ENCODE results near the gene FAM184A. TPM values are rescaled to one million over a fixed set of nuclear protein-coding genes. Genes with fewer than 3 reads are reported as not detected.
"Not testable (repeated sequence)": the region's sequence is repeated elsewhere in the genome, so short reads cannot be mapped to it uniquely, and the experiment has no call there.

Gene FAM184A
- total RNA-seq, 4 donors from 2014 or later: 0.20 to 13.1 (median 2.9) TPM

GRCh38 chr6:119006974-119007373 is 71.5 kb downstream of the FAM184A start:
- WGBS, 2 donors (ENCODE audit: low coverage in 1 of 2): 78 to 93% methylated on average over 2 of the region's 2 CpGs
- intact Hi-C loops (cut with DNase I; ENCODE audit: low total_unique reads): no loop called here
- in situ Hi-C loops (cut with MboI; ENCODE audit: low pct_ligation_motif_present in 1 of 4, low pct_unique_long_range_greater_than_20kb in 1 of 4, low sequenced_read_pairs in 3 of 4): no loop called here
- Histone ChIP-seq H3K9me3 (no peaks in the 10 kb centered on the region), H3K4me3 (no peak overlapping the region), H3K36me3 (no peaks in the 10 kb centered on the region), H3K27me3 (no peaks in the 10 kb centered on the region), H3K27ac (no peak overlapping the region), H3K4me1 (no peaks in the 10 kb centered on the region)
- DNase-seq: no peak
- TF ChIP-seq EP300 (IDR thresholded peaks at IDR 0.05; ENCODE audit: low read depth): no peak
- no peak for TF ChIP-seq CTCF (IDR thresholded peaks at IDR 0.05)
- no peak for TF ChIP-seq POLR2A (IDR thresholded peaks at IDR 0.05)
- no peak for TF ChIP-seq POLR2AphosphoS5 (IDR thresholded peaks at IDR 0.05)

GRCh38 chr6:119002069-119002468 is 76.4 kb downstream of the FAM184A start:
- no peaks in the 10 kb centered on the region for H3K27me3 ChIP-seq
- no peak overlapping the region for H3K4me3 ChIP-seq
- no peak for DNase-seq
- H3K36me3 ChIP-seq: no peaks in the 10 kb centered on the region
- no peaks in the 10 kb centered on the region for H3K9me3 ChIP-seq
- intact Hi-C loops (cut with DNase I; ENCODE audit: low total_unique reads) (no loop called here), in situ Hi-C loops (cut with MboI; ENCODE audit: low pct_ligation_motif_present in 1 of 4, low pct_unique_long_range_greater_than_20kb in 1 of 4, low sequenced_read_pairs in 3 of 4) (no loop called here)
- no peak for TF ChIP-seq CTCF (IDR thresholded peaks at IDR 0.05)
- no peak for TF ChIP-seq EP300 (IDR thresholded peaks at IDR 0.05; ENCODE audit: low read depth)
- no peak for TF ChIP-seq POLR2A (IDR thresholded peaks at IDR 0.05)
- no peak for TF ChIP-seq POLR2AphosphoS5 (IDR thresholded peaks at IDR 0.05)
- 79% methylated on average over 1 of the region's 1 CpG for WGBS, 2 donors (ENCODE audit: low coverage in 1 of 2)
- H3K4me1 ChIP-seq: no peaks in the 10 kb centered on the region
- no peak overlapping the region for H3K27ac ChIP-seq

GRCh38 chr6:118999494-119000040 is 78.9 kb downstream of the FAM184A start:
- in situ Hi-C loops (cut with MboI; ENCODE audit: low pct_ligation_motif_present in 1 of 4, low pct_unique_long_range_greater_than_20kb in 1 of 4, low sequenced_read_pairs in 3 of 4) (no loop called here), intact Hi-C loops (cut with DNase I; ENCODE audit: low total_unique reads) (loop anchor here (10.0 kb wide), 1 partner anchor 975 kb away; no protein-coding TSS in a partner anchor)
- no peak for DNase-seq
- Histone ChIP-seq H3K27ac (no peak overlapping the region), H3K27me3 (no peaks in the 10 kb centered on the region), H3K36me3 (no peaks in the 10 kb centered on the region), H3K4me3 (no peak overlapping the region), H3K4me1 (no peaks in the 10 kb centered on the region), H3K9me3 (no peaks in the 10 kb centered on the region)
- 43 to 62% methylated on average over 1 of the region's 1 CpG for WGBS, 2 donors (ENCODE audit: low coverage in 1 of 2)
- TF ChIP-seq POLR2A (IDR thresholded peaks at IDR 0.05): no peak
- TF ChIP-seq POLR2AphosphoS5 (IDR thresholded peaks at IDR 0.05): no peak
- TF ChIP-seq EP300 (IDR thresholded peaks at IDR 0.05; ENCODE audit: low read depth): no peak
- no peak for TF ChIP-seq CTCF (IDR thresholded peaks at IDR 0.05)

DNA sequence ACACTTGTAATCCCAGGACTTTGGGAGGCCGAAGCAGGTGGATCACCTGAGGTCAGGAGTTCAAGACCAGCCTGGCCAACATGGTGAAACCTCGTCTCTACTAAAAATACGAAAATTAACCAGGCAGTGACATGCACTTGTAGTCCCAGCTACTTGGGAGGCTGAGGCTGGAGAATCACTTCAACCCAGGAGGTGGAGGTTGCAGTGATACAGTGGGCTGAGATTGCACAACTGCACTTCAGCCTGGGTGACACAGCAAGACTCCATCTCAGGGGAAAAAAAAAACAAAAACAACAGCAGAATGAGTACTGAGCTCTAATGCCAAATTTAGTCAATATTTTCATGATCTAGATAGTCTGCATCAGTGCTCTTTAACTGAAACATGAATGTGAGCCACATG is 81.0 kb downstream of the FAM184A start:
- H3K4me1 ChIP-seq; H3K36me3 ChIP-seq; in situ Hi-C loops (cut with MboI; ENCODE audit: low pct_ligation_motif_present in 1 of 4, low pct_unique_long_range_greater_than_20kb in 1 of 4, low sequenced_read_pairs in 3 of 4); H3K4me3 ChIP-seq; DNase-seq; H3K27me3 ChIP-seq; H3K27ac ChIP-seq; H3K9me3 ChIP-seq: not testable (repeated sequence)
- intact Hi-C loops (cut with DNase I; ENCODE audit: low total_unique reads): loop anchor here (10.0 kb wide), 1 partner anchor 977 kb away; no protein-coding TSS in a partner anchor
- 90 to 94% methylated on average over 3 of the region's 3 CpGs for WGBS, 2 donors (ENCODE audit: low coverage in 1 of 2)

GRCh38 chr6:118996289-118996820 is 82.1 kb downstream of the FAM184A start:
- H3K27ac ChIP-seq: no peak overlapping the region
- intact Hi-C loops (cut with DNase I; ENCODE audit: low total_unique reads) (loop anchor here (10.0 kb wide), 1 partner anchor 978 kb away; no protein-coding TSS in a partner anchor), in situ Hi-C loops (cut with MboI; ENCODE audit: low pct_ligation_motif_present in 1 of 4, low pct_unique_long_range_greater_than_20kb in 1 of 4, low sequenced_read_pairs in 3 of 4) (no loop called here)
- H3K4me1 ChIP-seq: no peaks in the 10 kb centered on the region
- no peaks in the 10 kb centered on the region for H3K27me3 ChIP-seq
- WGBS, 2 donors (ENCODE audit: low coverage in 1 of 2): 97 to 98% methylated on average over 3 to 4 of the region's 4 CpGs
- no peak for TF ChIP-seq EP300 (IDR thresholded peaks at IDR 0.05; ENCODE audit: low read depth)
- no peak for TF ChIP-seq CTCF (IDR thresholded peaks at IDR 0.05)
- TF ChIP-seq POLR2AphosphoS5 (IDR thresholded peaks at IDR 0.05): no peak
- TF ChIP-seq POLR2A (IDR thresholded peaks at IDR 0.05): no peak
- DNase-seq: no peak
- no peaks in the 10 kb centered on the region for H3K36me3 ChIP-seq
- H3K4me3 ChIP-seq: no peak overlapping the region
- H3K9me3 ChIP-seq: no peaks in the 10 kb centered on the region
